Psoas muscle (tissue), 8 donors: ENCODE results near the gene ADAMTS3. TPM values are rescaled to one million over a fixed set of nuclear protein-coding genes. Genes with fewer than 3 reads are reported as not detected.

Experiments used
- ATAC-seq, 4 donors: fragments of 200-7000 bp; cut with Tn5 transposase; one replicate each; pipeline ENCODE4 v1.9.1; 2020; ENCODE audit warnings: moderate library complexity in 3 of 4, mild to moderate bottlenecking in 2 of 4
- DNase-seq, 2 donors: peaks; one replicate each; pipeline ENCODE4 v3.0.0-alpha.2; 2020
- H3K27ac ChIP-seq: fragments of 200-600 bp; one replicate; pipeline ENCODE4 v1.8.0; 2022
- H3K27me3 ChIP-seq, 3 donors: fragments of 200-600 bp in 1 of 3; one replicate each; pipeline versions ENCODE4 v1.6.1 to v1.8.0; 2013 to 2022; ENCODE audit warnings: low read length in 2 of 3, mild to moderate bottlenecking in 2 of 3, moderate library complexity in 1 of 3; ENCODE audit not compliant: insufficient read depth in 3 of 3
- H3K36me3 ChIP-seq, 2 donors: fragments of 200-600 bp in 1 of 2; one replicate each; pipeline versions ENCODE4 v1.6.1 to v1.8.0; 2013 to 2022; ENCODE audit warnings: low read depth in 1 of 2, mild to moderate bottlenecking in 1 of 2, moderate library complexity in 1 of 2; ENCODE audit not compliant: insufficient read depth in 1 of 2
- H3K4me1 ChIP-seq: fragments of 200-600 bp; one replicate; pipeline ENCODE4 v1.8.0; 2022
- H3K4me3 ChIP-seq: fragments of 200-600 bp; one replicate; pipeline ENCODE4 v1.8.0; 2022; ENCODE audit warnings: mild to moderate bottlenecking
- H3K9me3 ChIP-seq: fragments of 200-600 bp; one replicate; pipeline ENCODE4 v1.8.0; 2022
- WGBS, 3 donors: extraction: QIAGEN DNeasy Blood & Tissue Kit; methylation state at CpG; one replicate each; pipeline versions ENCODE4 v1.1.6 to v1.1.7; 2013; 5-methylcytosine and 5-hydroxymethylcytosine counted together
- intact Hi-C, 2 donors: fragments of 100-400 bp; cut with DNase I; formaldehyde crosslinking; loops; one replicate each; pipeline versions ENCODE4 v1.11.0 to v1.14.2; 2022
- polyA plus RNA-seq, 3 donors: library from polyadenylated mRNA; stranded (reverse); fragments of 200-250 nt; gene quantifications; one replicate each; pipeline ENCODE4 v1.2.3, GENCODE V29; 2013
- total RNA-seq, 4 donors: library from RNA; stranded (reverse); fragmentation: NEBNext Ultra II Directional in 2 of 4; extraction: Animal tissue kit (Norgen Biotek cat#: 25700) in 2 of 4; gene quantifications; one replicate each; pipeline versions ENCODE4 v1.2.1 to v1.2.4, GENCODE V29; 2021 to 2023
- TF ChIP-seq, protein P1 (sequence below): fragments of 200-600 bp; IDR thresholded peaks from one replicate; pipeline ENCODE4 v1.8.0; 2022; ENCODE audit warnings: antibody characterized with exemption
- donor health status: healthy with polysubstance abuse.
- donor health status: DM: no; HTN: no; CAD: no; lungs with moderate emphysema.
- donor health status: Bipolar disorder and iron deficiency.
- donor health status: healthy.
- donor health status: DM: yes; HTN: yes; CAD: no.
- donor health status: DM: no; HTN: no; CAD: no.
- donor health status: DM: no; HTN: no; CAD: no.
- donor health status: DM: yes; HTN: yes; CAD: no.

ADAMTS3 gene
- total and polyA plus RNA-seq, 7 donors = 0.01 to 0.89 (median 0.13) TPM

DNA sequence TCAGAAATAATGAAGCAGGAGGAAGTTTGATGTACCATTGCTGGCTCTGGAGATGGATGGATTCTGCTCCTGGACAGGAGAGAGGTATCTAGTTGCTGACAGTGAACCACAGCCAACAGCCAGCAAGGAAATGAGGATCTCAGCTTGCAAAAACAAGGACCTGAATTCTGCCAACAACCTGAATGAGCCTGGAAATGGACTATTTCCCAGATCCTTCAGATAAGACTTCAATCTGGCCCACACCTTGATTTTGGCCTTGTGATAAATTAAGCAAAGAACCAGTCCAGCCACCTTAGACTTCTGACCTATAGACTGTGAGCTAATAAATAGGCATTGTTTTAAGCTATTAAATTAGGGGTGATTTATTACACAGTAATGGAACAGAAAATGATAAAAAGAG lies 220.3 kb downstream of the ADAMTS3 start:
- Histone ChIP-seq H3K36me3 (no peaks in the 10 kb centered on the region), H3K27ac (no peak overlapping the region), H3K4me3 (no peak overlapping the region), H3K9me3 (no peaks in the 10 kb centered on the region), H3K27me3 (no peaks in the 10 kb centered on the region), H3K4me1 (no peaks in the 10 kb centered on the region)
- intact Hi-C loops = no loop called here
- TF ChIP-seq, protein P1, sequence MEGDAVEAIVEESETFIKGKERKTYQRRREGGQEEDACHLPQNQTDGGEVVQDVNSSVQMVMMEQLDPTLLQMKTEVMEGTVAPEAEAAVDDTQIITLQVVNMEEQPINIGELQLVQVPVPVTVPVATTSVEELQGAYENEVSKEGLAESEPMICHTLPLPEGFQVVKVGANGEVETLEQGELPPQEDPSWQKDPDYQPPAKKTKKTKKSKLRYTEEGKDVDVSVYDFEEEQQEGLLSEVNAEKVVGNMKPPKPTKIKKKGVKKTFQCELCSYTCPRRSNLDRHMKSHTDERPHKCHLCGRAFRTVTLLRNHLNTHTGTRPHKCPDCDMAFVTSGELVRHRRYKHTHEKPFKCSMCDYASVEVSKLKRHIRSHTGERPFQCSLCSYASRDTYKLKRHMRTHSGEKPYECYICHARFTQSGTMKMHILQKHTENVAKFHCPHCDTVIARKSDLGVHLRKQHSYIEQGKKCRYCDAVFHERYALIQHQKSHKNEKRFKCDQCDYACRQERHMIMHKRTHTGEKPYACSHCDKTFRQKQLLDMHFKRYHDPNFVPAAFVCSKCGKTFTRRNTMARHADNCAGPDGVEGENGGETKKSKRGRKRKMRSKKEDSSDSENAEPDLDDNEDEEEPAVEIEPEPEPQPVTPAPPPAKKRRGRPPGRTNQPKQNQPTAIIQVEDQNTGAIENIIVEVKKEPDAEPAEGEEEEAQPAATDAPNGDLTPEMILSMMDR = no peak
- no peak for ATAC-seq
- no peak for DNase-seq

DNA sequence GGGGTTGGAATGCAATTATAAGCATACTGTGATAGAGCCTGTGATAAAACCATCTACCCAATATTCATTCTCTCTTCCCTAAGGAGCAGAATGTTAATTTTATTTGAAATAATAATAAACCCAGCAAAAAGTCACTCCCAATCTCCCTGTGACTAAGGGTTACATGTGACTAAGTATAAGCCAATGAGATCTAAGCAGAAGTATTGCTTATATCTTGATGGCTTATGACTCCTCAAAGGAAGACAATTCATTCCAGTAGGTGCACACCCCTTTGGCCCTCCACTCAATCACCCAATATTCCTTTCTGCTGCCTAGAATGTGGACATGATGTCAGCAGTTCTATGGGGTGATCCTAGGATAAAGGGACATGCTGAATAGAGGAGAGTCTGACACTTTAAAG lies 224.6 kb downstream of the ADAMTS3 start:
- H3K4me1 ChIP-seq = no peaks in the 10 kb centered on the region
- H3K9me3 ChIP-seq = no peaks in the 10 kb centered on the region
- DNase-seq = no peak
- no peak for ATAC-seq
- intact Hi-C loops = no loop called here
- H3K36me3 ChIP-seq = no peaks in the 10 kb centered on the region
- H3K27ac ChIP-seq = no peak overlapping the region
- H3K4me3 ChIP-seq = no peak overlapping the region
- H3K27me3 ChIP-seq = no peaks in the 10 kb centered on the region
- TF ChIP-seq, protein P1 = no peak

DNA sequence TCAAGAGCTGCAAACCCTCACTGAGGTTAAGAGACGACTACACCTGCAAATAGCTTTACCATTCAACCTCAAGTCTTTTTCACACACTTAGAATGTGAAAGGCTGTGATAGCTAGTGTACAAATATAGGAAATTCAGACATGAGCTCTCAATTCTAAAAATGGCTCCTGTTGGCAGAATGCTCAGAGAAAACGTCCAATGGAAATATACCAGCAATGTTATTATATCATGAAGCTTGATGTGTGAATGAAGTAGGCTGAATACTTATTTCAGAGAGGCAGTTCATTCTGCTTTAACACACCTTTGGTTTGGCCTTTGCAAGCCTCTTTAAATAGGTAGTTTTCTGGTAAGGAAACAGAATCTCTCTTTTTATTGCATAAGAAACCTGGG lies 227.6 kb downstream of the ADAMTS3 start:
- Histone ChIP-seq H3K27ac (no peak overlapping the region), H3K36me3 (no peaks in the 10 kb centered on the region), H3K9me3 (no peaks in the 10 kb centered on the region), H3K4me1 (no peaks in the 10 kb centered on the region), H3K4me3 (no peak overlapping the region), H3K27me3 (no peaks in the 10 kb centered on the region)
- TF ChIP-seq, protein P1 = no peak
- intact Hi-C loops = no loop called here
- WGBS, 3 donors = 34 to 44% (median 41%) methylated on average over 2 of the region's 2 CpGs
- DNase-seq = no peak
- no peak for ATAC-seq

DNA sequence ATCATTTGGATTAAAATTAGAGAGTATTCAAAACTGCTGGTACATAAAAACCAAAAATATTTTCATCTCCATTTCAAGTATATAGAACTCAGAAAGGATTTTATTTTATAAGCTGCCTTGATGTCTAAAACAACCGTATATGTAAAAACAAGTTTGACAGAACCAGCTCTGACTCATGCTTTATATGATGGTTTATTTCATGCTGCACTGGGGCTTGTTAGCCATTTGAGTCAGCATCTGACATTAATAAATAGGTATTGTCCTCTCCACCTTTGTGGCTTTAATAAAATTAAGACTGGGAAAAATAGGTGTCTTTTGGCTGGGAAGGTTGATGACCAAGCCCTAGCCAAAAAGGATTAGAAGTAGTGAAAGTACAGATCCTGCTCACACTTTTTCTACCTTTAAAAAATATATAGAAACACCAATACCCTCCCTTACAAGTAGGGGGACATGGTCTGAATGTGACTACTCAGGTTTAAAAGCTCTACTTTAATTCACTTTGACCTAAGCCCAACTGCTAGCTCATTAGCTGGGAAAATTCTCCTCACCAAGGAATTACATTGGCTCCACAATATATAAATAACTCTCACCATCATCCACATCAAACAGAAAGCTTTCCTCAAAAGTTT lies 228.1 kb downstream of the ADAMTS3 start:
- 77 to 86% (median 81%) methylated on average over 1 of the region's 1 CpG for WGBS, 3 donors
- intact Hi-C loops = no loop called here
- Histone ChIP-seq H3K27me3 (no peaks in the 10 kb centered on the region), H3K4me3 (no peak overlapping the region), H3K36me3 (no peaks in the 10 kb centered on the region), H3K27ac (no peak overlapping the region), H3K4me1 (no peaks in the 10 kb centered on the region), H3K9me3 (no peaks in the 10 kb centered on the region)
- no peak for ATAC-seq
- TF ChIP-seq, protein P1 = no peak
- no peak for DNase-seq

DNA sequence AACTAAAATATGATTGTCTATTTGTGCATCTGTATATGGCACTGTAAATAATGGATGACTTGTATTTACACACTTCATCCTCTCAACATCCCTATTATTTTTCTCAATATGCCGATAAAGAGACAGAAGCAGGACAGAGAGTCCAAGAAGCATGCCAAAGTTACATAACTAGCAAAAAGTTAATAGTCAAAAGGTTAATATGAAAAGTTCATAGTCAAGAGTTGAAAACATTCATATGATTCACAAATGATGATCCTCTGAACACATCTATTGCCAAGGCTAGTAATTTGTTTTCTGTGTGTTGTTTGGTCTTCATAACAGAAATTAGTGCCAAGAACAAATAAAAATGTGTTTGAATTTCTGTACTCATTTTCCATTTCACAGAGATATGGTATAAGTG lies 231.0 kb downstream of the ADAMTS3 start:
- H3K27me3 ChIP-seq = no peaks in the 10 kb centered on the region
- no peaks in the 10 kb centered on the region for H3K4me1 ChIP-seq
- 75 to 81% (median 81%) methylated on average over 1 of the region's 1 CpG for WGBS, 3 donors
- intact Hi-C loops = no loop called here
- H3K36me3 ChIP-seq = no peaks in the 10 kb centered on the region
- TF ChIP-seq, protein P1 = no peak
- H3K27ac ChIP-seq = no peak overlapping the region
- no peak for DNase-seq
- H3K9me3 ChIP-seq = no peaks in the 10 kb centered on the region
- H3K4me3 ChIP-seq = no peak overlapping the region
- ATAC-seq = no peak
